NCI-H187 treated with DMSO at 0.1 percent for 48 hours (cell line): ENCODE results near the gene HSPG2.
"Not testable (repeated sequence)": the region's sequence is repeated elsewhere in the genome, so short reads cannot be mapped to it uniquely, and the experiment has no call there.

Experiments used
- DNase-seq: peaks from one replicate; lab custom pipeline; 2025; lab: John Stamatoyannopoulos, UW

The HSPG2 gene

GRCh38 chr1:21912038-21912758 lies 24.9 kb downstream of the HSPG2 start:
- DNase-seq = no peak

GRCh38 chr1:21911205-21912001 lies 25.7 kb downstream of the HSPG2 start:
- no peak for DNase-seq

GRCh38 chr1:21910558-21911204 lies 26.4 kb downstream of the HSPG2 start:
- no peak for DNase-seq

- no peak for DNase-seq
Measured at GRCh38 chr1:21909787-21910503, 27.2 kb downstream of the HSPG2 start.

- DNase-seq = no peak
Measured at GRCh38 chr1:21909286-21909759, 27.8 kb downstream of the HSPG2 start.

- not testable (repeated sequence) for DNase-seq
Measured at GRCh38 chr1:21907737-21908534, 29.2 kb downstream of the HSPG2 start.

- DNase-seq = no peak
Measured at GRCh38 chr1:21907079-21907418, 30.1 kb downstream of the HSPG2 start.

- DNase-seq = no peak
Measured at GRCh38 chr1:21906173-21907078, 30.7 kb downstream of the HSPG2 start.

- DNase-seq = no peak
Measured at GRCh38 chr1:21904704-21905520, 32.2 kb downstream of the HSPG2 start.

GRCh38 chr1:21904454-21904703 lies 32.7 kb downstream of the HSPG2 start:
- no peak for DNase-seq

GRCh38 chr1:21903638-21904453 lies 33.3 kb downstream of the HSPG2 start:
- DNase-seq = no peak

GRCh38 chr1:21902026-21903012 lies 34.8 kb downstream of the HSPG2 start:
- DNase-seq = no peak

GRCh38 chr1:21901473-21901847 lies 35.6 kb downstream of the HSPG2 start:
- DNase-seq = no peak

- no peak for DNase-seq
Measured at GRCh38 chr1:21900766-21901472, 36.2 kb downstream of the HSPG2 start.

GRCh38 chr1:21899987-21900386 lies 37.1 kb downstream of the HSPG2 start:
- no peak for DNase-seq

GRCh38 chr1:21899267-21899810 lies 37.8 kb downstream of the HSPG2 start:
- no peak for DNase-seq
